Neural cell (in vitro differentiated cells): ENCODE measurements around the gene BTBD3.

Source experiments
- CTCF ChIP-seq: fragments of 450-650 bp; IDR thresholded peaks from 2 replicates; pipeline ENCODE4 v1.5.1; 2014; ENCODE audit warnings: antibody characterized with exemption, mild to moderate bottlenecking, moderate library complexity; ENCODE audit not compliant: poor library complexity, severe bottlenecking
- EP300 ChIP-seq: fragments of 450-650 bp; conservative IDR thresholded peaks from 2 replicates; pipeline ENCODE4 v1.6.1; 2014; ENCODE audit warnings: antibody characterized with exemption, mild to moderate bottlenecking, moderate library complexity; ENCODE audit not compliant: poor library complexity, severe bottlenecking
- EZH2 ChIP-seq: fragments of 200-600, 300-800 bp; shearing (Covaris generic), sonication (generic); IDR thresholded peaks from 2 replicates; pipeline ENCODE4 v1.6.1; 2014; ENCODE audit warnings: antibody characterized with exemption, low read length, borderline replicate concordance, mild to moderate bottlenecking; ENCODE audit not compliant: insufficient read depth, poor library complexity, severe bottlenecking
- POLR2AphosphoS5 ChIP-seq: IDR thresholded peaks from 2 replicates; pipeline ENCODE4 v1.6.1; 2012
- REST ChIP-seq: IDR thresholded peaks from 2 replicates; pipeline ENCODE4 v1.6.1; 2012; ENCODE audit warnings: borderline replicate concordance
- TAF1 ChIP-seq: IDR thresholded peaks from 2 replicates; pipeline ENCODE4 v1.6.1; 2012; ENCODE audit warnings: low read depth

GRCh38 chr20:11917663-11918062 lies at the start of gene BTBD3:
- no peak for TF ChIP-seq POLR2AphosphoS5
- peak; percentile 47 for TF ChIP-seq CTCF
- no peak for TF ChIP-seq EZH2
- TF ChIP-seq REST, result no peak
- no peak for TF ChIP-seq EP300
- TF ChIP-seq TAF1, result no peak
